Chondrocyte (in vitro differentiated cells): ENCODE measurements around the gene ADAM20. TPM values are rescaled to one million over a fixed set of nuclear protein-coding genes. Genes with fewer than 3 reads are reported as not detected.
A peak's percentile ranks its signal among the peaks of the same experiment; 100 is the strongest.

ENCODE experiments used
- DNase-seq: peaks from one replicate; pipeline ENCODE4 v3.0.0; 2021; ENCODE audit warnings: mixed read lengths, low spot score
- H3K27ac Mint-ChIP-seq: one replicate; pipeline ENCODE4 v1.8.0; 2021; ENCODE audit warnings: mild to moderate bottlenecking, moderate library complexity, mixed read lengths; ENCODE audit not compliant: unreplicated experiment
- H3K27me3 Mint-ChIP-seq: 2 replicates; pipeline ENCODE4 v1.8.0; 2021; ENCODE audit warnings: low read depth, mixed read lengths
- H3K36me3 Mint-ChIP-seq: 2 replicates; pipeline ENCODE4 v1.8.0; 2021; ENCODE audit warnings: low read depth, mixed read lengths
- H3K4me1 Mint-ChIP-seq: 2 replicates; pipeline ENCODE4 v1.8.0; 2021; ENCODE audit warnings: low read depth, mild to moderate bottlenecking, mixed read lengths
- H3K4me3 Mint-ChIP-seq: one replicate; pipeline ENCODE4 v1.8.0; 2021; ENCODE audit warnings: mild to moderate bottlenecking, moderate library complexity, mixed read lengths; ENCODE audit not compliant: unreplicated experiment
- H3K9me3 Mint-ChIP-seq: 2 replicates; pipeline ENCODE4 v1.8.0; 2021; ENCODE audit warnings: low read depth, mixed read lengths
- CTCF ChIP-seq: fragments of 200-600 bp; sonication (generic); IDR thresholded peaks from 2 replicates; pipeline ENCODE4 v1.5.0; 2021; ENCODE audit warnings: antibody characterized with exemption, mild to moderate bottlenecking, moderate library complexity
- long read RNA-seq: library from polyadenylated mRNA; stranded (forward); transcript quantifications from one replicate; pipeline ENCODE4 v2.0.0, GENCODE V29; 2021
- total RNA-seq: library from RNA; stranded (reverse); gene quantifications from 3 replicates; pipeline ENCODE4 v1.2.1, GENCODE V29; 2021

The ADAM20 gene
- 0.35 to 1.3 TPM (median 0.87 TPM) in 3 replicates for total RNA-seq
- long read RNA-seq = 0 reads

- Mint-ChIP-seq H3K27me3 (no peaks in the 10 kb centered on the region), H3K9me3 (peaks cover 42% of the 10 kb centered on the region), H3K36me3 (peaks cover 29% of the 10 kb centered on the region), H3K4me3 (no peak within 1 kb of the TSS), H3K4me1 (no peaks in the 10 kb centered on the region), H3K27ac (no peak within 1 kb of the TSS)
- DNase-seq = no peak
- TF ChIP-seq CTCF = no peak
These were observed at the start of gene ADAM20 for GRCh38 chr14:70534904-70535303. Gene ADAM20 (minus strand): TSS chr14:70535004. CDS start chr14:70524757, 10,247 bp downstream.

- Mint-ChIP-seq H3K27me3 (no peaks in the 10 kb centered on the region), H3K9me3 (peaks cover 6% of the 10 kb centered on the region), H3K27ac (no peak overlapping the region), H3K4me1 (no peaks in the 10 kb centered on the region), H3K36me3 (peaks cover 18% of the 10 kb centered on the region), H3K4me3 (no peak overlapping the region)
- DNase-seq = no peak
- no peak for TF ChIP-seq CTCF
These were observed 42.1 kb upstream of the ADAM20 start for GRCh38 chr14:70576891-70577290.

- Mint-ChIP-seq H3K36me3 (peaks cover 5% of the 10 kb centered on the region), H3K27me3 (no peaks in the 10 kb centered on the region), H3K9me3 (peaks cover 6% of the 10 kb centered on the region), H3K4me3 (no peak overlapping the region), H3K27ac (no peak overlapping the region), H3K4me1 (no peaks in the 10 kb centered on the region)
- TF ChIP-seq CTCF = no peak
- no peak for DNase-seq
These were observed 38.2 kb upstream of the ADAM20 start for GRCh38 chr14:70573050-70573449.

GRCh38 chr14:70571139-70571538 is 36.3 kb upstream of the ADAM20 start:
- no peaks in the 10 kb centered on the region for H3K27me3 Mint-ChIP-seq
- DNase-seq = no peak
- TF ChIP-seq CTCF = no peak
- H3K9me3 Mint-ChIP-seq = peaks cover 9% of the 10 kb centered on the region
- peaks cover 8% of the 10 kb centered on the region for H3K36me3 Mint-ChIP-seq
- no peak overlapping the region for H3K27ac Mint-ChIP-seq
- no peaks in the 10 kb centered on the region for H3K4me1 Mint-ChIP-seq
- no peak overlapping the region for H3K4me3 Mint-ChIP-seq

GRCh38 chr14:70567791-70568190 is 33.0 kb upstream of the ADAM20 start:
- H3K36me3 Mint-ChIP-seq = peaks cover 24% of the 10 kb centered on the region
- no peak for DNase-seq
- peak; percentile 71 for TF ChIP-seq CTCF
- H3K4me3 Mint-ChIP-seq = no peak overlapping the region
- no peak overlapping the region for H3K27ac Mint-ChIP-seq
- peaks cover 12% of the 10 kb centered on the region for H3K9me3 Mint-ChIP-seq
- no peaks in the 10 kb centered on the region for H3K27me3 Mint-ChIP-seq
- no peaks in the 10 kb centered on the region for H3K4me1 Mint-ChIP-seq
